Measurements from ENCODE around the gene ADAMTS12.
A peak's percentile ranks its signal among the peaks of the same experiment; 100 is the strongest.

Gene ADAMTS12

GRCh38 chr5:33806738-33807442 lies 84.9 kb downstream of the ADAMTS12 start:
- H3K4me3 ChIP-seq (ENCODE audit: control insufficient read depth, low read depth, low read length) = no peak overlapping the region
- peak; percentile 86 for DNase-seq (ENCODE audit: low read depth)
- TF ChIP-seq CTCF (conservative IDR thresholded peaks at IDR 0.05; ENCODE audit: control insufficient read depth, insufficient read depth, low read depth, low read length) = no peak

- TF ChIP-seq CTCF (conservative IDR thresholded peaks at IDR 0.05; ENCODE audit: control insufficient read depth, insufficient read depth, low read depth, low read length) = no peak
- H3K4me3 ChIP-seq (ENCODE audit: control insufficient read depth, low read depth, low read length) = no peak overlapping the region
- no peak for DNase-seq (ENCODE audit: low read depth)
Measured at GRCh38 chr5:33801292-33801691, 90.5 kb downstream of the ADAMTS12 start.

GRCh38 chr5:33800241-33800950 lies 91.4 kb downstream of the ADAMTS12 start:
- H3K4me3 ChIP-seq (ENCODE audit: control insufficient read depth, low read depth, low read length) = no peak overlapping the region
- DNase-seq (ENCODE audit: low read depth) = peak; percentile 47
- no peak for TF ChIP-seq CTCF (conservative IDR thresholded peaks at IDR 0.05; ENCODE audit: control insufficient read depth, insufficient read depth, low read depth, low read length)

GRCh38 chr5:33795496-33795895 lies 96.3 kb downstream of the ADAMTS12 start:
- no peak for DNase-seq (ENCODE audit: low read depth)
- no peak overlapping the region for H3K4me3 ChIP-seq (ENCODE audit: control insufficient read depth, low read depth, low read length)
- no peak for TF ChIP-seq CTCF (conservative IDR thresholded peaks at IDR 0.05; ENCODE audit: control insufficient read depth, insufficient read depth, low read depth, low read length)

- peak; percentile 83 for DNase-seq (ENCODE audit: low read depth)
- no peak for TF ChIP-seq CTCF (conservative IDR thresholded peaks at IDR 0.05; ENCODE audit: control insufficient read depth, insufficient read depth, low read depth, low read length)
- peak overlapping the region; percentile 61 for H3K4me3 ChIP-seq (ENCODE audit: control insufficient read depth, low read depth, low read length)
Measured at GRCh38 chr5:33794550-33795181, 97.1 kb downstream of the ADAMTS12 start.

- TF ChIP-seq CTCF (conservative IDR thresholded peaks at IDR 0.05; ENCODE audit: control insufficient read depth, insufficient read depth, low read depth, low read length) = no peak
- peak overlapping the region; percentile 61 for H3K4me3 ChIP-seq (ENCODE audit: control insufficient read depth, low read depth, low read length)
- peak; percentile 78 for DNase-seq (ENCODE audit: low read depth)
Measured at GRCh38 chr5:33793836-33794549, 97.8 kb downstream of the ADAMTS12 start.

Data from fibroblast of mammary gland (primary cell).